Myocyte (in vitro differentiated cells): Measurements from ENCODE around the gene MST1R. TPM values are rescaled to one million over a fixed set of nuclear protein-coding genes. Genes with fewer than 3 reads are reported as not detected.
"Not testable (repeated sequence)": the region's sequence is repeated elsewhere in the genome, so short reads cannot be mapped to it uniquely, and the experiment has no call there.

Experiments used
- DNase-seq: peaks from one replicate; pipeline ENCODE4 v3.0.0-alpha.2; 2012; ENCODE audit warnings: low read depth
- polyA plus RNA-seq: library from polyadenylated mRNA; unstranded; fragments of >200 nt; gene quantifications from one replicate; pipeline ENCODE4 v1.2.1, GENCODE V29; 2012; ENCODE audit warnings: missing spikeins
- total RNA-seq: library from RNA; depleted of rRNA; stranded (reverse); fragments of >200 nt; gene quantifications from 2 replicates; pipeline ENCODE4 v1.2.3, GENCODE V29; 2014

The MST1R gene
- total RNA-seq: 0.27 TPM in 1 of 2 replicates, not detected in the other
- polyA plus RNA-seq: 0.72 TPM

- DNase-seq: no peak
These were observed at the start of gene MST1R for GRCh38 chr3:49903451-49904424. Gene MST1R, minus strand, starts transcription at chr3:49903873. Its CDS starts 264 bp downstream, at chr3:49903609.

GRCh38 chr3:49952924-49953323 is 49.3 kb upstream of the MST1R start:
- DNase-seq: no peak

DNA sequence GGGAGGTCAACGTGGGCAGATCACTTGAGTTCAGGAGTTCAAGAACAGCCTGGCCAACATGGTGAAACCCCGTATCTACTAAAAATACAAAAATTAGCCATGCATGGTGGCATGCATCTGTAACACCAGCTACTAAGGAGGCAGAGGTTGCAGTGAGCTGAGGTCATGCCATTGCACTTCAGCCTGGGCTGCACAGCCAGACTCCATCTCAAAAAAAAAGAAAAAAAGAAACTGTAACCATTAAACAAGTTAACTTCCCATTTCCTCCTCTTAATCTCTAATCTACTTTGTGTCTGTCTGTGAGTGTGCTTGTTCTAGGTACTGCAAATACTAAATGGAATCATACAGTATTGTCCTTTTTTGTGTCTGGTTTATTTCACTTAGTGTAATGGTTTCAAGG is 39.0 kb upstream of the MST1R start:
- no peak for DNase-seq

- no peak for DNase-seq
These were observed 37.1 kb upstream of the MST1R start for GRCh38 chr3:49940667-49941249.

DNA sequence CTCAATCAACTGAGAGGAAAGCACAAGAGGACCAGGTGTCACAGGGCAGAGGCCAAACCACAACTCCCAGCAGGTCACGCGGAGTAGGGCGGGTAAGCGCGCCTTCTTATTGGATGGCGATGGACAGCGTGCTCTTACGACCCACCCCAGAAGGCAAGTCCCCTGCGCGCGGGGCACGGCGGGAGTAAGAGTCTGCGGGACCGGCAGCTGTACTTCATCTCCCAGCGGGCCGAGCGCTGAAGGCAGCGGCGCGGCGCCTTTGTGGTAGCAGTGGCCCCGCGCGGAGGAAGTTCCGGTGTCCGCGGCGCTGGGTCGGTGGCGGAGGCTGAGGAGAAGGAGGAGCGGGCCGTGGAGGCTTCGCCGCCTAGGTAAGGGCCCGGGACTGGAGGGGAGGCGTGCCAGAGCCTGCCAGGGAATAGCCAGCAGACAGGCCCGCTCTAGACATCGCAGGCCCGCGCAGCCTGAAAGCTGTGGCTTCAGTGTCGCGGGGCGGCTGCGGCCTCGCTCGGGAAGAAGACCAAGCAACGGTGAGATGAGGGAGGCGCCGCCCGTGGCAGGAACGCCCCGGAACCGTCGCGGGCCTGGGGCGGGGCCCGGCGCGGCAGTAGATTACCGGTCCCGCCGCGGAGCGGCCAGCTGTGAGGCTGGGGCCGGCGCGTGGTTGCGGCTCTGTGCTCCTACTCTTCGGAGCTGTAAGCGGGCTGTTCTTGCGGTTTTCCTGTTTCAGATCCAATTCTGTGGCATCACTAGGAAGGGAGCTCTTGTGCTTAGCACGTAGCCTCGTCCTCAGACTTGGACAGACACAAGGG is 36.4 kb upstream of the MST1R start, which contains the start of gene RBM6:
Gene RBM6, plus strand, starts transcription at position 293 of the 809 bp plus-strand sequence. CDS start 22,492 bp downstream, outside the sequence.
- peak; percentile 99 for DNase-seq

GRCh38 chr3:49937090-49937489 is 33.4 kb upstream of the MST1R start:
- DNase-seq: no peak

DNA sequence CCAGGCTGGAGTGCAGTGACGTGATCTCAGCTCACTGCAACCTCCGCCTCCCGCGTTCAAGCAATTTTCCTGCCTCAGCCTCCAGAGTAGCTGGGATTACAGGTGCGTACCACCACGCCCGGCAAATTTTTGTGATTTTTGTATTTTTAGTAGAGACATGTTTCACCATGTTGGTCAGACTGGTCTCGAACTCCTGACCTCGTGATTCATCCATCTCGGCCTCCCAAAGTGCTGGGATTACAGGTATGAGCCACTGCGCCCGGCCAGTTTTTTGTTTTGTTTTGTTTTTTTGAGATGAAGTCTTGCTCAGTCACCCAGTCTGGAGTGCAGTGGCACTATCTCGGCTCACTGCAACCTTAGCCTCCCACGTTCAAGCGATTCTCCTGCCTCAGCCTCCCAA is 28.6 kb upstream of the MST1R start:
- not testable (repeated sequence) for DNase-seq

DNA sequence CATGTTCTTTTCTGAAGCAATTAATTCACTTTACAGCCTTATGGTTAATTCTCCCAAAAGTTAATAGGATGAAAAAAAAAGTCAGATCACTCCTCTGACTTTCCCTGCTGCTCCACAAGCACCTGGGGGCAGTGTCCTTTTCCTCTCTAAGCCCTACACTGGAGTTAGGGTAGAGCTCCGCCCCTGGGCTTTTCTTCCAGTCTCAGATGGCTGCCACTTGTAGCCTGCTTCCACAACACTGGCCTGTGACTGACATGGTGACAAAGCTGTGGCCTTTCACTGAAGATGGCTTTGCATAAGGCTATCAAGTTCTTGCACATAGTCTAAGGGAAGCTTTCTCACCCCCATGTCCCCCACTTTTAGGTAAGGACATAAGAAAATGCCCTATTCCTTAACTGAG is 27.2 kb upstream of the MST1R start:
- DNase-seq: peak; percentile 38

DNA sequence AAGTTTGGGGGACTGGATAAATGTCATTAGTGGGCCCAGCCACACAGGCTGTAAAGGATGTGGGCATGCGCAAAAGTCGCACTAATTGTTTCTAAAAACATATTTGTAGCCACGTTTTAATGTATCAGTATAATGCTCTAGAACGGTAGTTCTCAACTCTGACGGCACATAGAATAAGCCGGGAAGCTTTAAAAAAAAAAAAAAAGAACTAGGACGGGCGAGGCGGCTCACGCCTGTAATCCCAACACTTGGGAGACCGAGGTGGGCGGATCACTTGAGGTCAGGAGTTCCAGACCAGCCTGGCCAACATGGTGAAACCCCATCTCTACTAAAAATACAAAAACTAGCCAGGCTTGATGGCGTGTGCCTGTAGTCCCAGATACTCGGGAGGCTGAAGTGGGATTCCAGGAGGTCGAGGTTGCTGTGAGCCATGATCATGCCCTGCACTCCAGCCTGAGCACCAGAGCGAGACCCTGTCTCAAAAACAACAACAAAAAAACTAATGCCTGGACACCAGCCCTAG is 26.6 kb upstream of the MST1R start:
- no peak for DNase-seq

DNA sequence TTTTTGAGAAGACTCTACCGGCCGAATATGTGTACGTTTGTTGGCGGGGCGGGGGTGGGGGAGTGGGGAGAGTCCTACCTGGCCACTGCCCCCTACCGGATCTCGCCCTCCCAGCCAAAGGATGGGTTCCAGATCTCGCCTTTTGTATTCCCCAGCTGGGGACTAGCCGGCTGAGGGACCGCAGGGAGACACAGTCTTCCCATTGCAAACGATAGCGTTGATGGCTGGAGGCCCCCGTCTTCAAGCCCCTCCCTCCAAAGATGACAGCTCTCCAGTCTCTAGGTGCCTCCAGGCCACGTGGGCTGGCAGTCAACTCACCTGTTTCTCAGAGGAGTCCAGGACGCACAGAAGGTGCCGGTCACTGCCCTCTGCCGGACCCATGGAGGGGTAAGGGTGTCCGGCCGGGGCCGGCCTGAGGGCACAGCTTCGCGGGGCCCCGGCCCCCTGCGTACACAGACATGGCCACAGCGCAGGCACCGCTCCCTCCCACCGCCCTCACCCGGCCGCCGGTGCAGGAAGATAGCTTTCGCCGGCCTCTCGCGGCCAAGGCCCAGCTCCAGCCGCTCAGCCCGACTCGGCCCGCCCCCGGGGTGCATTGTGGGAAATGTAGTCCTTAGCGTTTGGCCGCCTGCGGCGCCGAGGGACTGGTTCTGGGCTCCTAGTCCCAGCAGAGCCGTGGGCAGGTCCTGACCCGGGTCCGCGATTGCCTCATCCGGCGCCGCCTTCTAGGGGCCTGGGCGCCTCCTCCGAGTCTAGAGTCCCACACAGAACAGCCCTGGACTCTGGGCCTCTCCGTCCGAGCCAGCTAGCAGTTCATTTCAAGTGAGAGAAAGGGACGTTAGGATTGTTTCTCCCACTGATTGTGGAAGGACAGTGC is 25.9 kb upstream of the MST1R start, which contains the start of gene MON1A:
Gene MON1A, minus strand, starts transcription at position 521 of the 877 bp plus-strand sequence. CDS start 16,465 bp downstream, outside the sequence.
- DNase-seq: peak; percentile 95

GRCh38 chr3:49928481-49929017 is 24.9 kb upstream of the MST1R start:
- no peak for DNase-seq

GRCh38 chr3:49927798-49928197 is 24.1 kb upstream of the MST1R start:
- no peak for DNase-seq

- no peak for DNase-seq
These were observed 22.6 kb upstream of the MST1R start for GRCh38 chr3:49926117-49926728.

DNA sequence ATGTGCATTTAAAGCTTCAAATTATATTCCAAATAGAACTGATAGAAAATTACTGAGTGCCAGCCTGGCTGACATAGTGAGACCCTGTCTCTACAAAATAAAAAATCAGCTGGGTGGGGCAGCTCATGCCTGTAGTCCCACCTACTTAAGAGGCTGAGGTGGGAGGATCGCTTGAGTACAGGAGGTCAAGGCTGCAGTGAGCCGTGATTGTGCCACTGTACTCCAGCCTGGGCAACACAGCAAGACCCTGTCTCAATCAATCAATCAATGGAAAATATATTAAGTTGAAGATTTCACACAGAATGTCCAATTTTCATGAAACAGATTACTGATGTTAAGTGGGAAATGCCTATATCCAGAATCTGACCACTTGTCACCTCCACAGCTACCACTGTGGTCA is 21.8 kb upstream of the MST1R start:
- no peak for DNase-seq

DNA sequence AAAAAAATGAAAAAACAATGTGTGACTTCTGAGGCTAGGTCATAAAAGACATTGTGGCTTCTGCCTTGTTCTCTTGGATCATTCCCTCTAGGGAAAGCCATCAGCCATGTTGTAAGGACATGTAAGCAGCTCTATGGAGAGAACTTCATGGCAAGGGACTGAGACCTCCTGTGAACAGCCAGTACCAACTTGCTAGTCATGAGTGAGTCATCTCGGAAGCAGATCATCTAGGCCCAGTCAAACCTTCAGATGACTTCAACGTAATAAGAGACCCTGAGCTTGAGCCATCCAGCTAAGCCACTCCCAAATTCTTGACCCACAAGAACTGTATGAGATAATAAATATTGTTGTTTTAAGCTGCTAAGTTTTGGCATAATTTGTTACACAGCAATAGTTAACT is 21.0 kb upstream of the MST1R start:
- DNase-seq: peak; percentile 58

DNA sequence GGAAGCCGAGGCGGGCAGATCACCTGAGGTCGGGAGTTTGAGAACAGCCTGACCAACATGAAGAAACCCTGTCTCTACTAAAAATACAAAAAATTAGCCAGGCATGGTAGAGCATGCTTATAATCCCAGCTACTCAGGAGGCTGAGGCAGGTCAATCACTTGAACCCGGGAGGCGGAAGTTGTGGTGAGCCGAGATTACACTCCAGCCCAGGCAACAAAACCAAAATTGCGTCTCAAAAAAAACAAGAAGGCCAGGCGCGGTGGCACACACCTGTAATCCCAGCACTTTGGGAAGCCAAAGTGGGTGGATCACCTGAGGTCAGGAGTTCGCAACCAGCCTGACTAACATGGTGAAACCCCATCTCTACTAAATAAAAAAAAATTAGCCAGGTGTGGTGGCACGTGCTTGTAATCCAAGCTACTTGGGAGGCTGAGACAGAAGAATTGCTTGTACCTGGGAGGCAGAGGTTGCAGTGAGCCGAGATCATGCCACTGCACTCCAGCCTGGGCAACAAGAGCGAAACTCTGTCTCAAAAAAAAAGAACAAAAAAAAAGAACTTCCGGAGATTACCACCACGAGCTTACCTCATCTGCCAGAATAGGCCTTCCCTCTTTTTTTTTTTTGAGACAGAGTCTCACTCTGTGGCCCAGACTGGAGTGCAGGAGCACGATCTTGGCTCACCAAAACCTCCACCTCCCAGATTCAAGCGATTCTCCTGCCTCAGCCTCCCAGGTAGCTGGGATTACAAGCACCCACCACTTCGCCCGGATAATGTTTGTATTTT is 14.3 kb upstream of the MST1R start:
- DNase-seq: not testable (repeated sequence)

GRCh38 chr3:49916686-49917085 is 13.0 kb upstream of the MST1R start:
- no peak for DNase-seq

DNA sequence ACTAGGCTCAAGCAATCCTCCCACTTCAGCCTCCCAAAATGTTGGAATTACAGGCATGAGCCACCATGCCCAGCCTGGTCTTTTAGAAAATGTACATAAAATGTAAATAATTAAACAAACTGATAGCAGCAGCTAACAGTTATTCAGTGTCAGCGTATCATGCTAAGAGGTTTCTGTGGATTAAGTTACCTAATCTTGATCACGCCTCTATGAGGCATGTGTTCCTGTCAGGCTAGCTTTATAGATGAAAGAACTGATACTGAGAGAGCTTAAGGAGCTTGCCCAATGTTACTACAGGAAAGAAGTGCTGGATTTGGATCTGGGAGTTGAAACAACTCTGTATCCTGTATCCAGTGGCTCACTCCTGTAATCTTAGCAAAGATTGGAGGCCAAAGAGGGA is 11.2 kb upstream of the MST1R start:
- no peak for DNase-seq

DNA sequence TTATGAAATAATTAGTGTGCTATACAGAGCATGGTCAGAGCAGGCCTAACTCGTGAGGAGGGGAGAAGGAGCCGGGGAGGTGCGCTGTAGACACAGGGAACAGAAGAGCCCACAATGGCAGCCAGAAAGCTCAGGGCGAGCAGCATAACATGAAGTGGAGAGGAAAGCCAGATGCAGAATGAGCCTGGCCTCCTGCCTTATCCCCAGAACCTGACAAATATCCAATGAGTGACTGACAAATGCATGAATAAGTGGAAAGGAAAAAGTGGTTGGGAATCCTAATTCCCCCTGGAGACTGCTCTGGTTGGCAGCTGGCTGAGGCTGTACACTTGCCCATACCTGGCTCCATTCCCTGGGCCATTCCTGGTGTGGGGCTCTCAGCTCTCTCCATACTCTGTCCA is 9.2 kb upstream of the MST1R start:
- DNase-seq: no peak
